ENCODE results near the gene CTDNEP1. TPM values are rescaled to one million over a fixed set of nuclear protein-coding genes. Genes with fewer than 3 reads are reported as not detected.

CTDNEP1 gene
- polyA plus RNA-seq (ENCODE audit: insufficient read length in 12 of 12) = 100 to 1,000 TPM in 11 of 12 donors, not detected in 1; 152 to 205 (median 181) TPM
- long read RNA-seq, donor 1, transcript CTDNEP1-210 (8 exons, 1,708 nt) = major isoform, 27 of 54 reads
- long read RNA-seq, donor 1, partial matches to known transcripts = 22 of 54 reads
- long read RNA-seq, donor 1, other reads (novel, unspliced or antisense) = 0 of 54 reads
- long read RNA-seq, donor 2, transcript CTDNEP1-210 (8 exons, 1,708 nt) = major isoform, 51 of 72 reads
- long read RNA-seq, donor 2, partial matches to known transcripts = 18 of 72 reads
- long read RNA-seq, donor 2, other reads (novel, unspliced or antisense) = 0 of 72 reads
- long read RNA-seq, donor 3, transcript CTDNEP1-210 (8 exons, 1,708 nt) = major isoform, 28 of 41 reads
- long read RNA-seq, donor 3, partial matches to known transcripts = 11 of 41 reads
- long read RNA-seq, donor 3, other reads (novel, unspliced or antisense) = 0 of 41 reads
- long read RNA-seq, donor 4, transcript CTDNEP1-210 (8 exons, 1,708 nt) = major isoform, 21 of 22 reads
- long read RNA-seq, donor 4, partial matches to known transcripts = 0 of 22 reads
- long read RNA-seq, donor 4, other reads (novel, unspliced or antisense) = 0 of 22 reads
- long read RNA-seq, donor 5, transcript CTDNEP1-210 (8 exons, 1,708 nt) = major isoform, 81 of 116 reads
- long read RNA-seq, donor 5, partial matches to known transcripts = 34 of 116 reads
- long read RNA-seq, donor 5, other reads (novel, unspliced or antisense) = 0 of 116 reads
- long read RNA-seq, donor 6, transcript CTDNEP1-210 (8 exons, 1,708 nt) = major isoform, 32 of 37 reads
- long read RNA-seq, donor 6, partial matches to known transcripts = 0 of 37 reads
- long read RNA-seq, donor 6, other reads (novel, unspliced or antisense) = 0 of 37 reads
- long read RNA-seq, donor 7, transcript CTDNEP1-210 (8 exons, 1,708 nt) = major isoform, 27 of 65 reads
- long read RNA-seq, donor 7, partial matches to known transcripts = 33 of 65 reads
- long read RNA-seq, donor 7, other reads (novel, unspliced or antisense) = 5 of 65 reads
- long read RNA-seq, donor 8, transcript CTDNEP1-210 (8 exons, 1,708 nt) = major isoform, 74 of 135 reads
- long read RNA-seq, donor 8, transcript CTDNEP1-204 (2 exons, 393 nt) = minor isoform, 6 of 135 reads
- long read RNA-seq, donor 8, partial matches to known transcripts = 55 of 135 reads
- long read RNA-seq, donor 8, other reads (novel, unspliced or antisense) = 0 of 135 reads
- long read RNA-seq, donor 9, transcript CTDNEP1-210 (8 exons, 1,708 nt) = major isoform, 17 of 18 reads
- long read RNA-seq, donor 9, partial matches to known transcripts = 0 of 18 reads
- long read RNA-seq, donor 9, other reads (novel, unspliced or antisense) = 0 of 18 reads
- long read RNA-seq, donor 10, transcript CTDNEP1-210 (8 exons, 1,708 nt) = major isoform, 71 of 92 reads
- long read RNA-seq, donor 10, partial matches to known transcripts = 13 of 92 reads
- long read RNA-seq, donor 10, other reads (novel, unspliced or antisense) = 5 of 92 reads
- long read RNA-seq, donor 11, transcript CTDNEP1-210 (8 exons, 1,708 nt) = major isoform, 40 of 63 reads
- long read RNA-seq, donor 11, partial matches to known transcripts = 20 of 63 reads
- long read RNA-seq, donor 11, other reads (novel, unspliced or antisense) = 0 of 63 reads

GRCh38 chr17:7251661-7252175 is at the start of gene CTDNEP1:
CTDNEP1 (minus strand) TSS chr17:7251734; CDS start chr17:7251296, 438 bp downstream.
- peak; percentile 100 for DNase-seq

DNA sequence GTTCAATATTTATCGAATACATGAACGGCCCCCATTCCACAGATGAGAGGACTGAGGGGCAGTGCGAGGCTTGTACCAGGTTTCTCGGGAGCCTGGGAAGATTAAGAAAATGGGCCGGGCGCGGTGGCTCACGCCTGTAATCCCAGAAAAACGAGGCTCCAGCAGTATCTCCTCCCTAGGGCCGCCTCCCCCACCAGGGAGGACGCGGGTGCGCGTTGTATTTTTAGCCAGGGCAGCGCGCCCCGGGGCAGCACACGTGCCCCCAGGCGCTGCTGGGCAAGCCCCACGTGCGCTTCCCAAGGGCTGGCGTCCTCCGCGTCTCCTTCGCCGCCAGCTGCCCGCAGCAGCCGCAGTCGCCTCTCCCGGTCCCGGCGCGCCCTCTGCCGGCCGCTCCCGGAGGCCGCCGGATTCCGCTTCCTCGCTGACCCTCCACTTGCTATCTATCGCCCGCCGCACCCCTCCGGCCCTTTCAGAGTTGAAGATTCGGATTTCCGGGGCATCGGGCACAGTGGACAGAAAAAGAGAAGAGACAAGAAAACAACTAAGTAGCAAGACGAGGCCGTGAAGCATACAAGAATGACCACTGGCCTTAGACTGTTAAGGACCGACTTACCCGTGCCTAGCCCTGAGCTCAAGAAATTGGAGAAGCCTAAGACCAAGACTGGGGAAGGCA is 44.8 kb upstream of the CTDNEP1 start:
- DNase-seq = peak; percentile 79

DNA sequence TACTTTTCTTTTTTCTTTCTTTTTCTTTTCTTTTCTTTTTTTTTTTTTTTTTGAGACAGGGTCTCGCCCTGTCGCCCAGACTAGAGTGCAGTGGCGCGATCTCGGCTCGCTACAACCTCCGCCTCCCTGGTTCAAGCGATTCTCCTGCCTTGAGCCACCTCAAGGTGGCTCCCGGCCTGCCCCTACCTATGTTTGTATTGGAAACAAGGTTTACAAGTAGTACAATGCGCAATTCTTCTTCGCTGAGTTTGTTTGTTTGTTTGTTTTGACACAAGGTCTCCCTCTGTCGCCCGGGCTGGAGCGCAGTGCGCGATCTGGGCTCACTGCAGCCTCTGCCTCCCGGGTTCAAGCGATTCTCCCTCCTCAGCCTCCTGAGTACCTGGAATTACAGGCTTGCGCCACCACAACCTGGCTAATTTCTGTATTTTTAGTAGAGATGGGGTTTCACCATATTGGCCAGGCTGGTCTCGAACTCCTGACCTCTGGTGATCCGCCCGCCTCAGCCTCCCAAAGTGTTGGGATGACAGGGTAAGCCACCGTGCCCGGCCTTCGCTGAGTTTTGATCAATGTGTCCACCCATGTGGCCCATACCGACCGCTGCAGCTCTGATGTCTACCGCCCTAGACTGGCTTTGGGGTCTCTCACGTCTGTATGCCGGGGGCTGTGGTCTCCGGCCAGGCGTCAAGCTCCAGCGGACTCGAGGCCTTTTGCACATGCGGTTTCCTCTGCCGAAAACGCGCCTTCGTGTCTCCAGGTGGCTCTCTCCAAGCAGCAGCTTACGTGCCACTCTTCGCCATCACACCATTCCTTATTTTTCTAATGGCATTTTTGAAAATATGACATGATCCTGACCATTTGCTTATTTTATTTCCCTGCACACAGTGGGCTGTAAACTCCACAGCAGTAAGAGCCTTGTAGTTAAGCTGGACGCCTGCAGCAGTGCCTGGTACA is 44.0 kb upstream of the CTDNEP1 start:
- no peak for DNase-seq

DNA sequence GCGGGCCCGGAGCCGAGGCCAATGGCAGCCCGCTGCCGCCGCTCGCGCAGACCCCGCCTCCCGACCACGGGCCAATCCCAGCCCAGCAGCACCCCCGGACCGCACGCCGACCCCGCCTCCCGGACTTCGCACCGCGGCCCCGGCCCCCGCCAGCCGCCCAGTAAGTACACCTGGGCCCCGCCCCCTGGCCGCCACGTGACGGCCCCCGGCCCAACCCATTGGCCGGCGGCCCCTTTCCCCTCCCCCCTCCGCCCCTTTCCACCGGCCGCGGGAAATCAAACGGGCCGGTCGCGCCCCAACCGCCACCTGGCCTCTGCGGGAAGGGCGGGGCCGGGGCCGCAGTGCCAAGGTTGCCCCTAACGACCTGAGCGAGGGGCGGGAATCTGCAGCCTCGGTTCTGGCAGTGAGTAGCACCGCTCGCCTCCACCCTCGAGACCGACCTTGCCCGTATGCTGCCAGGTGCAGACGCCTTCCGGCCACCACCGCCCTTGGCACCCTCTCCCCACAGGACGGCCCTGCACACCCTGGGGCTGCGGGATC is 43.1 kb upstream of the CTDNEP1 start, which contains the start of gene YBX2:
Gene YBX2 (minus strand): TSS at position 26 of the 540 bp plus-strand sequence. CDS start 139 bp downstream, outside the sequence.
- no peak for DNase-seq

GRCh38 chr17:7293816-7294613 is 42.5 kb upstream of the CTDNEP1 start:
- no peak for DNase-seq

GRCh38 chr17:7293159-7293558 is 41.6 kb upstream of the CTDNEP1 start:
- no peak for DNase-seq

DNA sequence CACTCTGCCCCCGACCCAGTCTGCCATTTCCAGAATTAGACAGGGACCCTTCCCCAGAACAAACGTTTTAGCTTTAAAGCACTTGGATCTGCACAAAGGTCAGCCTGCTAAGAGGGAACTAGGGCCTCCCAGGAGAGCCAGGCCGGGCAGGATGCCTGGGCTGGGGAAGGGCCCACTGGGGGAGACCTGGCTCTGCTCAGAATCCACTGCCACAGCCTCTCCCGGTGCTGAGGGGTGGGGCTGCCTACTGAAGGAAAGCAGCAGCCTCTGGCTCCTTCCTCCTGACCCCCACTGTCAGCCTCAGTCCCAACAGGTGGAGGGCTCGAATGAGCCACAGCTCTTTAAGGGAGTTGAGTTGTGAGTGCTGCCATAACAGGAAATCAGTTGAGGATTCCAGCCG is 41.2 kb upstream of the CTDNEP1 start:
- no peak for DNase-seq

DNA sequence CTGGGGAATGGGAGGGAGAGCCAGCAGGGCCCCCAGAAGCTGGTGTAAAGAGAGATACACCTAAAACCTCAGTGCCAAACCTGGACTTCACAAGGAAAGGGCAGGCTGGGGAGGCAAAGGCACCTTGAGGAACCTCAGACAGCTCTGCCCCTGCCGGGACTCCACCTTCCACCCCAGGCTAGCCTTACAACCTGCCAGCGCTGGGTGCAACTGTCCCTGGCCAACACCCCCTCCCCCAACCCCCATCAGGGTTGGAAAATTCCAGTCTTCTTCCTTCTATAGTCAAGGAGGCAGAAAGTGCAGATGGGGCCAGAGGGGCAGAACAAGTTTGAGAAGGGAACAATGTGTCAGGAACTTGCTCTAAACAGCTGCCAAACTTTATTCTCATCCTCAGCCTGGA is 40.7 kb upstream of the CTDNEP1 start:
- no peak for DNase-seq

DNA sequence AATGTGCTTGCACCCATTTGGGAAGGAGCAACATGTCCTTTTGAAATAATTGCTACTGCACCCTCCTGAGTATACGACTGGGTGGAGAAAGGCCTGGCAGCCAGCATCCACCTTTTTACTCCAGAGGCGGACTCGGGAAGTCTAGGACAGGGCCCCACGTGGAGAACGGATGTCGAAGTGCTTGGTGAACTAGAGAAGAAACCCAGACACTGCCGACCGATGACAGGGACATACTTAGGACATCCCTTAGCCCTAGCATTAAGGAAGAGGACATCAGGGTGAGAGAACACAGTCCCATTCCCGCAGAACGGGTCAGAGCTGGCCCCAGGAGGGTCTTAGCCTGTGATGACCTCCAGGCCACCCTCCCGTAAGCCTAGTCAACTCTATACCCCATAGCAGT is 39.2 kb upstream of the CTDNEP1 start:
- DNase-seq = no peak

DNA sequence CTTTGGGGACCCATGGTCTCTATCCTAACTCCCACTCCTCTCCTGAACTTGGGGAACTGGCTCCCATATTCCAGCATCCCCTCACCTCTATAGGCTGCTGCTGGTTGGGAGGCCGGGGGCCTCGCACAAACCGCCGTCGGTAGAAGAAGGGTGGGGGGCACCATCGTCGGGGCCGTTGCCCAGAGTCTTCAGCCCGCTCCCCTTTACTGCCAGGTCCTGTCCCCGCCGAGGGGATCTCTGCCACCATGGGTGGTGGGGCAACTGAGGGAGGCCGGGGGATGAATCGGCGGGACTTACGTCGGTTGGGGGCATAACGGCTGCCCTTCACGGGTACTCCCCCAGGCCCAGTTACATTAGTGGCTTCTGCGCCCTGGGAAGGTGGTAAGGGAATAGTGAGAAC is 38.6 kb upstream of the CTDNEP1 start:
- DNase-seq = no peak

GRCh38 chr17:7289256-7290032 is 37.9 kb upstream of the CTDNEP1 start:
- no peak for DNase-seq

GRCh38 chr17:7285679-7286078 is 34.1 kb upstream of the CTDNEP1 start:
- DNase-seq = no peak

GRCh38 chr17:7284911-7285310 is 33.4 kb upstream of the CTDNEP1 start:
- no peak for DNase-seq

DNA sequence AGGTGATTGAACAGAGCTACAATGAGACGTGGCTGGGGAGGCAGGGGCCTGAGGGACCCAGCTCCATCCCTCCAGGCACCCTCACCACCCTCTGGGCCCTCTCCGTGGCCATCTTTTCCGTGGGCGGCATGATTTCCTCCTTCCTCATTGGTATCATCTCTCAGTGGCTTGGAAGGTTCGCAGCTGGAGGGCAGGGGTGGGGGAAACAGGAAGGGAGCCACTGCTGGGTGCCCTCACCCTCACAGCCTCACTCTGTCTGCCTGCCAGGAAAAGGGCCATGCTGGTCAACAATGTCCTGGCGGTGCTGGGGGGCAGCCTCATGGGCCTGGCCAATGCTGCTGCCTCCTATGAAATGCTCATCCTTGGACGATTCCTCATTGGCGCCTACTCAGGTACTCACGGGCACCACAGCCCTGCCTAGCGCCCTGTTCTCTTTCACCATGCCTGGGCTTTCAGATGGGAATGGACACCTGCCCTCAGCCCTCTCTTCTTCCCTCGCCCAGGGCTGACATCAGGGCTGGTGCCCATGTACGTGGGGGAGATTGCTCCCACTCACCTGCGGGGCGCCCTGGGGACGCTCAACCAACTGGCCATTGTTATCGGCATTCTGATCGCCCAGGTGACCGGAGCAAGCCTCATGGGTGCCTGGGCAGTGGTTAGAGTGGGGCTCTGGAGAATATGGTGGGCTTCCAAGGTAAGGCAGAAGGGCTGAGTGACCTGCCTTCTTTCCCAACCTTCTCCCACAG is 32.1 kb upstream of the CTDNEP1 start:
- no peak for DNase-seq

DNA sequence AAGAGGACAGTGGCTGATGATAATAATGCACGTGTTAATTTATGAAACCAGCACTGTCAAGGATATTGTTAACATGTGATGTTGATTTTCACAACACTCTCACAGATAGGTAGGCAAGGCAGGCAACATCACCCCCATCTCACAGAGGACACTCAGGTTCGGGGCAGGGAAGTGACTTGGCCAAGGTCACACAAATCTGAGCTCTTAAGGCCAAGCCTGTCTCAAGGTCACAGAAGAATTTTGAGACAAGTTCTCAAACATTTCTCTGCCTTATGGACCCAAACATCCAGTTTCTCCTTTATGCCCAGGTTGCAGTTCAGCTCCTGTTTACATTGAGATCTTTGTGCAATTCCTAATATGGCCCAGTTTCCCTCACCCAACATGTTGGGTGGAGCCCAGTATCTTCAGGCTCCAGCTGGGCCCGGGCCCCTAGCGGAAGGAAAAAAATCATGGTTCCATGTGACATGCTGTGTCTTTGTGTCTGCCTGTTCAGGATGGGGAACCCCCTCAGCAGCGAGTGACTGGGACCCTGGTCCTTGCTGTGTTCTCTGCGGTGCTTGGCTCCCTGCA is 31.3 kb upstream of the CTDNEP1 start:
- no peak for DNase-seq
